IPS-15b (cell line): ENCODE measurements around the gene GAPT.
"Not testable (repeated sequence)": the region's sequence is repeated elsewhere in the genome, so short reads cannot be mapped to it uniquely, and the experiment has no call there.

Experiments
- H3K27me3 ChIP-seq: one replicate; pipeline ENCODE4 v1.6.1; 2013; ENCODE audit warnings: low read length; ENCODE audit not compliant: control insufficient read depth, insufficient read depth
- H3K36me3 ChIP-seq: one replicate; pipeline ENCODE4 v1.6.1; 2013; ENCODE audit warnings: low read length; ENCODE audit not compliant: control insufficient read depth, insufficient read depth
- H3K4me1 ChIP-seq: one replicate; pipeline ENCODE4 v1.6.1; 2013; ENCODE audit warnings: mild to moderate bottlenecking, low read length; ENCODE audit not compliant: control insufficient read depth, insufficient read depth
- H3K4me3 ChIP-seq: one replicate; pipeline ENCODE4 v1.5.1; 2013; ENCODE audit warnings: low read depth, low read length
- H3K9ac ChIP-seq: one replicate; pipeline ENCODE4 v1.6.1; 2013; ENCODE audit warnings: low read depth, mild to moderate bottlenecking, low read length
- H3K9me3 ChIP-seq: one replicate; pipeline ENCODE4 v1.6.1; 2013; ENCODE audit warnings: mild to moderate bottlenecking, low read length; ENCODE audit not compliant: control insufficient read depth, insufficient read depth

Gene GAPT

DNA sequence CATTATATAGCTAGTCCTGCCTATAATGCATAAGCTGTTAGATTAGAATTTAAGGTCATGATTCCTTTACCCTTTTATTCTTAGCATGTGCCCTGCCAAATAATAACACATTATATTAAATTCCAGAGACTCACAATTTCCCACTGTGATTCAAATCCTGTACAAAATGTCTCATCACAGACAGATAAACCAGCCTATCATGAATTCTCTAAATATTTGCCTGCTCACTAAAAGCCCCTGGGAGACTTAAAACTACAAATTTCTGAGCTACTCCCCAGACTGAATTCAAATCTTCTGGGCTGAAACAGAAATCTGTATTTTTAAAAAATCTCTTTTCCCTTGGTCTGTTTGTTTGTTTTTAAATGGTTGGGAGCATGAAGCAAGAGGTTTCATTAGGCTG is 32.7 kb downstream of the GAPT start:
- H3K9me3 ChIP-seq = no peaks in the 10 kb centered on the region

DNA sequence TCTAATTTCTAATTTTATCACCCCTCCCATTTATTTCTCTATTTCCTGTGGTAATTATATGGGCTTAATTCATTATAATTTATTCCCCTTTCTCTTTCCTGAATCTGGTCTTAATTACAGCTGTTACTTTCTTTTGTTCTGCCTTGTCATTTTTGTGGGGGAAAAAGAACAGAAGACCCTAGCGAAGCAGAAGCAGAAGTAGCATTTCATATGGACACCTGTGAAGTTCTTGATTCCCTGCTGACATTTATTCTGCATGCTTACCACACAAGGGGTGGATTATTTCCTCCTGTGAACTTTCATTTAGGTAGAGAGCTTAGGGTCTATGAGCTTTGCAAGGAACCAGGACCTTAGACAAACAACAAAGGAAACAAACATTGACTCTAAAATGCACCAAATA is 33.3 kb downstream of the GAPT start:
- Histone ChIP-seq H3K9me3 (no peaks in the 10 kb centered on the region), H3K27me3 (no peaks in the 10 kb centered on the region), H3K9ac (no peak overlapping the region), H3K4me1 (no peaks in the 10 kb centered on the region), H3K36me3 (no peaks in the 10 kb centered on the region), H3K4me3 (no peak overlapping the region)

More for the DNA sequence above, 32.7 kb downstream of the GAPT start:
- Histone ChIP-seq H3K36me3 (no peaks in the 10 kb centered on the region), H3K9ac (no peak overlapping the region), H3K27me3 (no peaks in the 10 kb centered on the region), H3K4me3 (no peak overlapping the region), H3K4me1 (no peaks in the 10 kb centered on the region)

- Histone ChIP-seq H3K9ac (no peak overlapping the region), H3K4me1 (no peaks in the 10 kb centered on the region), H3K9me3 (no peaks in the 10 kb centered on the region), H3K27me3 (no peaks in the 10 kb centered on the region), H3K36me3 (no peaks in the 10 kb centered on the region), H3K4me3 (no peak overlapping the region)
These were observed 39.8 kb downstream of the GAPT start for GRCh38 chr5:58530942-58531490.

GRCh38 chr5:58541935-58542334 is 50.7 kb downstream of the GAPT start:
- not testable (repeated sequence) for H3K4me1 ChIP-seq, H3K9me3 ChIP-seq, H3K27me3 ChIP-seq, H3K9ac ChIP-seq, H3K4me3 ChIP-seq, H3K36me3 ChIP-seq

GRCh38 chr5:58542709-58543108 is 51.5 kb downstream of the GAPT start:
- H3K9ac ChIP-seq = no peak overlapping the region
- H3K36me3 ChIP-seq = no peaks in the 10 kb centered on the region
- H3K9me3 ChIP-seq = no peaks in the 10 kb centered on the region
- no peak overlapping the region for H3K4me3 ChIP-seq
- H3K4me1 ChIP-seq = no peaks in the 10 kb centered on the region
- H3K27me3 ChIP-seq = no peaks in the 10 kb centered on the region

DNA sequence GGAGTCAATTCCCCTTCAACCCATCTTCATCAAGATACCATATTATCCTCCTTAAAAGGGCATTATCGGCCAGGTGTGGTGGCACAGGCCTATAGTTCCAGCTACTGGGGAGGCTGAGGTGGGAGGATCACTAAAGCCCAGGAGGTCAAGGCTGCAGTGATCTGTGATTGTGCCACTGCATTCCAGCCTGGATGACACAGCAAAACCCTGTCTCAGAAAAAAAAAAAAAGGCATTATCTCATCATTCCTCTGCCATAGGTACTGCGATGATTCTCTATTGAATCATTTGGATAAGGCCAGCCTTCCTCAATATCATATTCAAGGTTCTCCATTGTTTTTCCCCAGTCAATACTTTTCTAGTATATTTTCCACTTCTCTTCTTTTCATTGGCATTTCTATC is 52.5 kb downstream of the GAPT start:
- Histone ChIP-seq H3K4me3 (no peak overlapping the region), H3K9ac (no peak overlapping the region), H3K36me3 (no peaks in the 10 kb centered on the region), H3K9me3 (no peaks in the 10 kb centered on the region), H3K27me3 (no peaks in the 10 kb centered on the region), H3K4me1 (no peaks in the 10 kb centered on the region)

DNA sequence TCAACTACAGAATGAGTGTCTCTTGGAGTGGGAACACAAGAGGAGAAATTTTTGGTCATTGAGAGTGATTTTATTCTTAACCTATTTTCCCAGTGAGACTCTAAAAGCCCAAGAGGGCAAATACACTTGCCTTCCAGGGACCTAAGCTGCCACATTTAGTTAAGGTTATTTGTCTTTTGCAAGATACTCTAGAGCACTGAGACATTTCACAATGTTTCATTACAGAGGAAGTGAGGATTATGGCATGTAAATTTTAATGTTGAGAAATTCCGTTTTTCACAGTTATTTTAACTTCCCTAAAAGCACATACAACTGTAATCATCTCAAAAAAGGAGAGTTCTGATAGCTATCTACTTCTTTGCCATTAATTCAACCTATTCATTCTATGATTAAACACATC is 53.0 kb downstream of the GAPT start:
- Histone ChIP-seq H3K4me1 (no peaks in the 10 kb centered on the region), H3K4me3 (no peak overlapping the region), H3K9ac (no peak overlapping the region)

GRCh38 chr5:58544926-58545325 is 53.7 kb downstream of the GAPT start:
- Histone ChIP-seq H3K9ac (no peak overlapping the region), H3K4me1 (no peaks in the 10 kb centered on the region), H3K36me3 (no peaks in the 10 kb centered on the region)

More for the DNA sequence above, 53.0 kb downstream of the GAPT start:
- Histone ChIP-seq H3K36me3 (no peaks in the 10 kb centered on the region), H3K9me3 (no peaks in the 10 kb centered on the region), H3K27me3 (no peaks in the 10 kb centered on the region)

GRCh38 chr5:58545912-58546311 is 54.7 kb downstream of the GAPT start:
- no peak overlapping the region for H3K4me3 ChIP-seq
- H3K27me3 ChIP-seq = no peaks in the 10 kb centered on the region
- H3K9ac ChIP-seq = no peak overlapping the region
- H3K4me1 ChIP-seq = no peaks in the 10 kb centered on the region
- no peaks in the 10 kb centered on the region for H3K9me3 ChIP-seq
- no peaks in the 10 kb centered on the region for H3K36me3 ChIP-seq

More at GRCh38 chr5:58544926-58545325, 53.7 kb downstream of the GAPT start:
- Histone ChIP-seq H3K27me3 (no peaks in the 10 kb centered on the region), H3K4me3 (no peak overlapping the region), H3K9me3 (no peaks in the 10 kb centered on the region)
